Neural progenitor cell (in vitro differentiated cells): ENCODE results near the gene SLC22A15.

Experiments
- CTCF ChIP-seq: fragments of 200-600 bp; sonication (generic); IDR thresholded peaks from 2 replicates; pipeline ENCODE4 v1.5.1; 2017; ENCODE audit warnings: antibody characterized with exemption, mild to moderate bottlenecking
- EZH2 ChIP-seq: fragments of 200-600 bp; sonication (generic); IDR thresholded peaks from 2 replicates; pipeline ENCODE4 v1.6.1; 2017; ENCODE audit warnings: antibody characterized with exemption, mild to moderate bottlenecking, moderate library complexity
- EZH2phosphoT487 ChIP-seq: fragments of 200-600 bp; sonication (generic); IDR thresholded peaks from 2 replicates; pipeline ENCODE4 v1.6.1; 2017; ENCODE audit warnings: antibody characterized with exemption

GRCh38 chr1:116091083-116091482 is 114.8 kb downstream of the SLC22A15 start:
- TF ChIP-seq EZH2 (no peak), CTCF (no peak), EZH2phosphoT487 (no peak)
